Activated T-helper 17 cell treated with anti-CD3 and anti-CD28 coated beads, Interleukin-2, amount 50 U/mL, for 72 hours (primary cell): Measurements from ENCODE around the gene ASB16. TPM values are rescaled to one million over a fixed set of nuclear protein-coding genes. Genes with fewer than 3 reads are reported as not detected.

Source experiments
- ATAC-seq: fragments of 150-1000 bp; cut with Tn5 transposase; replicated peaks from 2 replicates; pipeline ENCODE4 v1.10.0; 2021; ENCODE audit warnings: mild to moderate bottlenecking, moderate library complexity
- H3K27ac Mint-ChIP-seq: one replicate; pipeline ENCODE4 v1.8.0; 2022; ENCODE audit warnings: mixed read lengths
- H3K27me3 Mint-ChIP-seq: one replicate; pipeline ENCODE4 v1.8.0; 2022; ENCODE audit warnings: mixed read lengths
- H3K36me3 Mint-ChIP-seq: one replicate; pipeline ENCODE4 v1.8.0; 2022; ENCODE audit warnings: low read depth, mild to moderate bottlenecking, mixed read lengths
- H3K4me1 Mint-ChIP-seq: one replicate; pipeline ENCODE4 v1.8.0; 2022; ENCODE audit warnings: mixed read lengths
- H3K4me3 Mint-ChIP-seq: one replicate; pipeline ENCODE4 v1.8.0; 2022; ENCODE audit warnings: mild to moderate bottlenecking, mixed read lengths
- H3K9me3 Mint-ChIP-seq: one replicate; pipeline ENCODE4 v1.8.0; 2022; ENCODE audit warnings: mixed read lengths
- total RNA-seq, 2 donors: library from RNA; stranded (reverse); gene quantifications; one replicate each; pipeline ENCODE4 v1.2.3, GENCODE V29; 2022

Gene ASB16
- total RNA-seq, 2 donors from 2014 or later = 0.22 to 0.58 TPM

DNA sequence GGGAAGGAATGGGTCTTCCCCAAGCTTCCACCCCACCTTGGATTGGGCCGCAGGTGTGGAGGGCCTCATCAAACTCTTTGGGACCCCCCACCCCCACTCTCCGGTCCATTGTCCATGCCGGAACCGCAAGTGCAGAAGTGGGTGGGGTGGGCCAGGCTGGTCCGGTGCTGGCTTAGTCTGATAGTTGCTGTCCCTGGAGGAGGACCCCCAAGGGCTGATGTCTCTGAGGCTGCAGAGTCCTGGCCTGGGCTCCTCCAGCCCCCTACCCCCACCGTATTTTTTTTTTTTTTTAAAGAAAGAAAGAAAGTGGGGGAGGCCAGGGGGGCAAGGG, 36.3 kb downstream of the ASB16 start:
- no peaks in the 10 kb centered on the region for H3K27me3 Mint-ChIP-seq
- H3K4me1 Mint-ChIP-seq = peaks cover 36% of the 10 kb centered on the region
- peaks cover 56% of the 10 kb centered on the region for H3K36me3 Mint-ChIP-seq
- no peak for ATAC-seq
- no peak overlapping the region for H3K4me3 Mint-ChIP-seq
- H3K27ac Mint-ChIP-seq = peak overlapping the region; percentile 18
- no peaks in the 10 kb centered on the region for H3K9me3 Mint-ChIP-seq

DNA sequence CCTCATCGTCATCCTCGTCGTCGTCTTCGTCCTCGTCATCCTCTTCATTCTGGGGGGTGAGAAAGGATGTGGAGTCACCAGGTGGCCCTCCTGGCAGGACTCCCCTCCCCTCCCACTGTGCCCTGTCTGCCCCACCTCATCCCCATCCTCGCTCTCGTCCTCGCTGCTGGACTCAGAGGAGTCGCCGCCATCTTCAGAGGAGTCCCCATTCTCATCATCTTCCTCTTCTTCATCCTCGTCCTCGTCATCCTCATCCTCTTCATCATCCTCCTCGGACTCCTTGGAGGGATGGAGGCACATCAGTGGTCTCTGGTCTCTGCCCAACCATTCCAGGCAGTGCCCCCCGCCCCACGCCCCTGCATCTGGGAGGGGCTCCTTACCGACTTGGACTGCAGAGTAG, 36.8 kb downstream of the ASB16 start:
- H3K27ac Mint-ChIP-seq = no peak overlapping the region
- ATAC-seq = no peak
- H3K9me3 Mint-ChIP-seq = no peaks in the 10 kb centered on the region
- H3K36me3 Mint-ChIP-seq = peaks cover 58% of the 10 kb centered on the region
- no peak overlapping the region for H3K4me3 Mint-ChIP-seq
- peaks cover 36% of the 10 kb centered on the region for H3K4me1 Mint-ChIP-seq
- H3K27me3 Mint-ChIP-seq = no peaks in the 10 kb centered on the region

DNA sequence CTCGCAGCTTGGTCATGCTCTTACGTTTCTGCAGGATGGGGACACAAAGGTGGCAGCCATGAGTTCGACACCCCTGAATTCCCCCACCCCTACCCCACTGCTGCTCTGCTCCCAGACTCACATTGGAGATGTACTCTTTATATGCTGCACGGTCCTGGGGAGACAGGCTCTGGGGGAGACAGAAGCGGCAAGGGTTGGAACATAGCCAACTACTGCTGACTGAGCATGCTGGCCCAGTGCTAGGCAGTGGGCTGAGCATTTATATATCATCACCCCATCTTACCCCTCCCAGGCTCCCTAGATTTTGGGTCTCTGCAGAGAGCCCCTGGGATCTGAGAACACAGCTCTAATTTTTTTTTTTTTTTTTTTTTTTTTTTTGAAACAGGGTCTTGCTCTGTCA, 37.2 kb downstream of the ASB16 start:
- Mint-ChIP-seq H3K4me1 (peaks cover 36% of the 10 kb centered on the region), H3K27me3 (no peaks in the 10 kb centered on the region), H3K36me3 (peaks cover 60% of the 10 kb centered on the region), H3K4me3 (no peak overlapping the region), H3K27ac (no peak overlapping the region), H3K9me3 (no peaks in the 10 kb centered on the region)
- ATAC-seq = no peak

DNA sequence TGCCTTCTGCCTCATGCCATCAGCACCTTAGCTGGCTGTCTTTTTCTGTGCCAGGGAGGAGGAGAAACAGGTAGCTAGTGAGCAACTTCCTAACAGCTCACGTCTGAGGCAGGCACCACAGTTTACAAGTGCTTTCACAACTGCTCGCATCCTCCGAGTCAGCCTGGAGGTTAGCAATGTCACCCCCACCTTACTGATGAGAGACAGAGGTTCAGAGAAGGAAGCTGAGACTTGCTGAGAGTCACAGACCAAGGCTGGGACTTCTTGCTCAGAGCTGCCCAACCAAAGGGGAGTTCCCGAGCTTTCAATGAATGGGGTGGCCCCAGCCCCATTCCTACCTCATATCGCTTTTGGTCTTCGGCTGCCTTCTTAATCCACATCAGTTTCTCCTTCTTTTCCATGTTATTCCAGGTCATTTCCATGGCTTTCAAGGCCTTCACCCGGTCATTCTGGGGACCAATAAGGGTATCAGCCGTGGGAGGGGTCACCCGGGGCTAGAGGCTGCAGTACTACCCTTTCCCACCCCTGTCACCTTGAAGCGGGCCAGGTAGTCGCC, 39.4 kb downstream of the ASB16 start:
- Mint-ChIP-seq H3K36me3 (peaks cover 81% of the 10 kb centered on the region), H3K4me1 (peaks cover 34% of the 10 kb centered on the region)
- ATAC-seq = peak; percentile 88

DNA sequence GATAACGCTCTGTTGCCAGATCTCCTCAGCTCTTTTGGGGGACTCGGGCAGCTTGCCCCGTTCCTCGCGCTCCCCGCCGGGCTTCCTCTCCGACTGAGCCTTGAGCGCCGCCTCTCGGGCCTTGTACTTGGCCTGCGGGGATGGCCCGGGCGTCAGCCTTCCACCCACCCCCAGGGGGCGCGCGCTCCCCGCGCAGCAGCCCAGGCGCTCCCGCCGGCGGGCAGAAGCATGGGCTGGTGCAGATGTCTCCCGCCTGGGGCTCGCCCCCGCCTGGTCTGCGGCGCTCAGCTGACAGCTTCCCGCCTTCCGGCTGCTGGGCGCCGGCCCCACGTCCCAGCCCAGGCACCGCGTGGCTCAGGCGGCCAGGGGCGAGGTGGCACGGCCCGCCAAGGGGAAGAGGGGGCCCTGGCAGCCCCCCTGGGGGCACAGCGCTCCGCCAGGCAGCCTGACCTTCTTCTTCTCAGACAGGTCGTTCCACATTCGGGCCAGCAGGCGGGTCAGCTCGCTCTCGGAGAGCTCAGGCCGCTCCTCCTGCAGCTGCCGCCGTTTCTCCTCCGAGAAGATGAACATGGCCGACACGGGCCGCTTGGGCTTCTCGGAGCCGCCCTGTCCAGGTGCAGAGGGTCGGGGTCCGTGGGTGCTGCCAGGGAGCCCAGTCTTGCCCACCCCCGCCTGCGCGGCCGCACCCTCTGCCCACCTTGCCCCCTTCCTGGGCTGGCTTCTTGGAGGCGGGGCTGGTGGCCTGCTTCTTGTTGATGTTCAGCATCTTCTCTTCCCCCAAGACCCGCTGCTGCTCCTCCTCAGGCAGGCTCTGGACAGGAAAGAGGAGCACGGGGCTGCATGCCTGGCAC, 40.1 kb downstream of the ASB16 start:
- Mint-ChIP-seq H3K9me3 (no peaks in the 10 kb centered on the region), H3K36me3 (peaks cover 86% of the 10 kb centered on the region), H3K4me3 (peak overlapping the region; percentile 93), H3K4me1 (peaks cover 35% of the 10 kb centered on the region), H3K27ac (peak overlapping the region; percentile 93), H3K27me3 (no peaks in the 10 kb centered on the region)
- ATAC-seq = peak; percentile 89

More for the DNA sequence above, 39.4 kb downstream of the ASB16 start:
- H3K9me3 Mint-ChIP-seq = no peaks in the 10 kb centered on the region
- peak overlapping the region; percentile 93 for H3K27ac Mint-ChIP-seq
- peak overlapping the region; percentile 93 for H3K4me3 Mint-ChIP-seq
- no peaks in the 10 kb centered on the region for H3K27me3 Mint-ChIP-seq

DNA sequence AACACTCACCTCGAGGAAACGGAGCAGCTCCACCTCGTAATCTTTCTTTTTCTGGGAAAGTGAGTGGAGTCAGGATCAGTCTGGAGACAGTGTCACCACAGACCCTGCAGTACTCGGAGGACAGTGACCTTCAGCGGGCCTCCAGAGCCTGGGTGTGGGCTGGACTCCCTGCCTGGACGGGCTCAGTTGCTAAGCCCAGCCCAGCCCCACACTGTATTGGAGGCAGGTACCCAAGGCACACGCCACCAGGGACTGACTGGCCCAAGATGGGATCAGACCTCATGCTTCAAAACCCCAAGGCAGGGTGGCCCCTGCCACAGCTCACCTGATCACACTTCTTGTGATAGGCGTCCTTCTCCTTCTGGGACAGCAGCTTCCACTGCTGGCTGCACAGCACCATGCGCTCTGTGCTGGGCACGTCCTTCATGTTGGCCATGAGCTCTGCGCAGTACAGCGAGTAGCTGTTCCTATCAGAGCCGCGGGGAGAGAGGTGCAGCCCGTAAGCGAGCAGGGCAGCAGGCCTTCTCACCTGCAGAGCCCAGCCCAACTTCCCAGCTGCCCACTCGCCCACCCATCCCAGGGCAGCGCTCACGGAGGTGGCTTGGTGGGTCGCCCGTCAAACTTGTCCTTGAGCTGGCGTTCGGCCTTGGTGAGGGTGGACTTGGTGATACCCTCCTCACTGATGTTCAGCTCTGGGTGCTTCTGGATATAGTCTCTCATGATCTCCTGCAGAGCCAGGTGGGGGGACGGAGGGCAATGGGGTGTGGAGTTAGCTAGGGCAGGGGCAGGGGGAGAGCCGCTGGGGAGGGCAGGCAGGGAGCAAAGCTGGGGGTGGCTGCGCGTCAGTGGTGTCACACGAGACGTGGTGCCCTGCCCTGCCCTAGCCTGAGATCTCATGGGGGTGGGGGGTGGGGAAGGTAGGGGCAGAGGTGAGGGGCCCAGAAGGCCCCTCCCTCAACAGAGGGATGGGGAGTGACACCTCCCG, 41.1 kb downstream of the ASB16 start:
- H3K27ac Mint-ChIP-seq = no peak overlapping the region
- peaks cover 39% of the 10 kb centered on the region for H3K4me1 Mint-ChIP-seq
- H3K4me3 Mint-ChIP-seq = peak overlapping the region; percentile 93

DNA sequence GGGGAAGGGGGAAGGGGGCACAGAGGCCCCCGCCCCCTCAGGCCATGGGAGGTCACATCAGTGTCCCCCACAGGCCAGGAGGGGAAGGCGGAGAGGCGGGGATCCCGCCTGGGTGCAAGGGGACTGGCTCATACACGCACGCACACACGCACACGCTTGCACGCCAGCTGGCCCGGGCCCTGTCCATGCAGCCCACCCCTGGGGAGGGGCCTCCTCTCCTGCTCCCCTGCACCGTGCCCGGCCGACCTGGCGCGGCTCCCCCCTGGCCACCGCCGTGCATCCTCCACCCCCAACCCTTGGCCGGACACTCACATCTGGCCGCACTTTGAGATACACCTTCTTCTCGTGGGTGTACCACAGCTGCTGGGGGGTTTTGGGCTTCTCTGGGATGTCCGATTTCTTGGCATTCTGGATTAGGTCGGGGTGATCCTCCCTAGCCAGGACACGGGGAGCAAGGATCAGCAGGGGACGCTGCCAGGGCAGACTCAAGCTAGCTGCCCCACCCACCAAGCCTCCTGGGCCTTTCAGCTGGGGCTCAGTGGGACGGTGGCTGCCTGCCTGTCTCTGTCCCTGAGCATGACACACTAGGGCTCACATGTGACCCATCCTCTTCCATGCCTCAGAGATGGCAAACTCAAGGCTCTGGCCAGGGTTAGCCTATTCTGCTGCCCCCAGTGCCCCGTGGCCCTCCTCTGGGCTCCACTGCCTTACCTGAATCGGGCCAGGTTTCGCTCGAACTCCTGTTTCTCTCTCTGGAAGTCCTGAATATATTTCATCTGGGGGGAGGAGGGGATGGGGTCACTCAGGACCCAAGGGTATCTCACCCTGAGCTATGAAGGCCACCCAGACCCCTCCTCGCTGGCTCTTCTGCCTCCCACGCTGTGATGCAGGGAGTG, 42.3 kb downstream of the ASB16 start:
- Mint-ChIP-seq H3K4me1 (peaks cover 39% of the 10 kb centered on the region), H3K4me3 (peak overlapping the region; percentile 2), H3K9me3 (no peaks in the 10 kb centered on the region), H3K27me3 (no peaks in the 10 kb centered on the region), H3K36me3 (peaks cover 90% of the 10 kb centered on the region), H3K27ac (peak overlapping the region; percentile 58)
- no peak for ATAC-seq

More for the DNA sequence above, 41.1 kb downstream of the ASB16 start:
- H3K27me3 Mint-ChIP-seq = no peaks in the 10 kb centered on the region
- H3K9me3 Mint-ChIP-seq = no peaks in the 10 kb centered on the region
- no peak for ATAC-seq
- peaks cover 87% of the 10 kb centered on the region for H3K36me3 Mint-ChIP-seq

DNA sequence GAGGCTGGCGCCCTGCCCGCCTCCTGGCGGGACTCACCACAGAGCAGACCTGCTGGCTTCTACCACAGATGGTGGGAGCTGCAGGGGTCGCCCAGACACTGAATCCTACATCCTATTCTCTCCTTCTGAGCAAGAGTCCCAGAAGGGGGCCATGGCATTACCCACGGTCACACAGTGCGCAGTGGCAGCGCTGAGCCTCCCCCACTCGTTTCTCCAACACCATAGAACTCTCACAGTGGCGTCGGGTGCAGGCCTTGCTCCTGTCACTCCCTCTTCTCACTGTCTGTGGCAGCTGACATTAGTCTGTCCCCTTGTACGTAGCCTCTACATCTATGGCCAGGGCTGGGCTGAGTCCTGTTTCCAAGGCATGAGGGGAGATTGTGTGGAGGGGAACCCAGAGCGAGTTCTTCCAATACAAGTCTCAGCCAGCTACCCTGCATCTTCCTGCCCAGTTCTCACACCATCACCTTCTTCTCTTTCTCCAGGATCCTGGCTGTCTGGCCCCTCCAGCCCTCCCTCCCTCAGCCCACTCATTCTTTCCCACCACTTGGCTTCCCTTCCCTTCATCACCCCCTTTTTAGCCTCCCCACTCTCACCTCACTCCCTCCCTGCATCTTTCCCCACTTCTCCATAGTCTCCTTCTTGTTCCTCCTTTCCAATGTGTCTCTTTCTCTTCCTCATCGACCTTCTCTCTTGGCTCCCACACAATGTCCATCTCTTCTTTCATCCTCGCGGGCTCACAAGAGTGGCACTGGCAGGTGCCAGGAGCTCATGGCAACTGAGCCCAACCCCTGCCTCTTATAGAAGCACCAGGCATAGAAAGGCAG, 43.1 kb downstream of the ASB16 start:
- no peaks in the 10 kb centered on the region for H3K27me3 Mint-ChIP-seq
- H3K27ac Mint-ChIP-seq = peak overlapping the region; percentile 58
- H3K9me3 Mint-ChIP-seq = no peaks in the 10 kb centered on the region
- peaks cover 33% of the 10 kb centered on the region for H3K4me1 Mint-ChIP-seq
- H3K36me3 Mint-ChIP-seq = peaks cover 85% of the 10 kb centered on the region
- no peak for ATAC-seq
- peak overlapping the region; percentile 2 for H3K4me3 Mint-ChIP-seq

DNA sequence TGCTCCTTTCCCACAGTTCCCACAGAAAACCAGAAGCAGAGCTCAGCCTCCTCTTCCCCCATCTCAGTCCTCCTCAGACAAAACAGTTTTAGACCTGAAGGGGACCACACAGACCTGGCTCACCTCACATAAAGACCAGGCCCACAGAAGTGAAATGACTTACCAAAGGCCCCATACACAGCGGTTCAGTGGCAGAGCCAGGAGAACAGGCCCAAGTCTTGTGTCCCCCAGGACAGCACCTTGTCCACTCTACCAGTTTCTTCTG, 43.7 kb downstream of the ASB16 start:
- H3K27ac Mint-ChIP-seq = peak overlapping the region; percentile 58
- no peaks in the 10 kb centered on the region for H3K27me3 Mint-ChIP-seq
- ATAC-seq = no peak
- peaks cover 32% of the 10 kb centered on the region for H3K4me1 Mint-ChIP-seq
- peaks cover 80% of the 10 kb centered on the region for H3K36me3 Mint-ChIP-seq
- H3K9me3 Mint-ChIP-seq = no peaks in the 10 kb centered on the region
- H3K4me3 Mint-ChIP-seq = peak overlapping the region; percentile 2

DNA sequence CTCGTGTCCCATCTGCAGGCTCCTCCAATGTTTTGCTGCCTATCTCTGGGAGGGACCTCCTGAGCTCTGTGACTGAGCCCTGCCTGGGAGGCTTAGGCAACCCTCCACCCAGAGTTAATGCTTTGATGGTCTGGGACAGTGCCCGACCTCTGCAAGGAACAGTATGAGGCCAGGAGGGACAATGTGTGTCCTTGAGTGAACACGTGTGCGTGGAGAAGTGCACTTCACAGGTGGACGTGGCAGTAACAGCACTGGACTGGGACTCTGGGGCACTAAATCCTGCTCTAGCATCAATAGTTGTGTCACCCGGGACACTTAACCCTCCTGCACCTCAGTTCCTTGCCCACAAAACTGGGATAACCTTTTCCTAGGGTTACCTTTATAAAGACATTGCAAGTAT, 44.4 kb downstream of the ASB16 start:
- H3K27me3 Mint-ChIP-seq = no peaks in the 10 kb centered on the region
- peaks cover 72% of the 10 kb centered on the region for H3K36me3 Mint-ChIP-seq
- peak overlapping the region; percentile 84 for H3K4me3 Mint-ChIP-seq
- ATAC-seq = no peak
- H3K9me3 Mint-ChIP-seq = no peaks in the 10 kb centered on the region
- H3K27ac Mint-ChIP-seq = peak overlapping the region; percentile 73
- H3K4me1 Mint-ChIP-seq = peaks cover 26% of the 10 kb centered on the region

DNA sequence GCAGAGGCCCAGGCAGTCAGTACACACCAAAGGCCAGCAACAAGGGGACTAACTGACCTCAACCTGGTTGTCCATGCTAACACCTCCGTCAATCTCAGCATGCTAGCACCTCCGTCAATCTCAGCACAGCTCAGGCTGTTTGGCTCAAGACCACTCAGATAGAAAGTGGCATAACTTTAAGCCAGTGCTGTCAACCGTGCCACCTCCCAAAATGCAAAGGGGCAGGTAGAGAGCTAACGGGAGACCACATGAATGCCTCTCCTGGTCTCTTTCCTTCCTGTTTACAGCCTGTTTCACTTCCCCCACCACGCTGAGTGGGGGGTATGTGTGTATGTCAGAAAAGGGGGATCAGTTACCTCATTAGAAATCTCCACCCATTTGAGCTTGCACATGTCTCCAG, 45.7 kb downstream of the ASB16 start:
- no peaks in the 10 kb centered on the region for H3K27me3 Mint-ChIP-seq
- H3K27ac Mint-ChIP-seq = peak overlapping the region; percentile 73
- no peaks in the 10 kb centered on the region for H3K9me3 Mint-ChIP-seq
- no peak for ATAC-seq
- peak overlapping the region; percentile 84 for H3K4me3 Mint-ChIP-seq
- peaks cover 23% of the 10 kb centered on the region for H3K4me1 Mint-ChIP-seq
- peaks cover 65% of the 10 kb centered on the region for H3K36me3 Mint-ChIP-seq

DNA sequence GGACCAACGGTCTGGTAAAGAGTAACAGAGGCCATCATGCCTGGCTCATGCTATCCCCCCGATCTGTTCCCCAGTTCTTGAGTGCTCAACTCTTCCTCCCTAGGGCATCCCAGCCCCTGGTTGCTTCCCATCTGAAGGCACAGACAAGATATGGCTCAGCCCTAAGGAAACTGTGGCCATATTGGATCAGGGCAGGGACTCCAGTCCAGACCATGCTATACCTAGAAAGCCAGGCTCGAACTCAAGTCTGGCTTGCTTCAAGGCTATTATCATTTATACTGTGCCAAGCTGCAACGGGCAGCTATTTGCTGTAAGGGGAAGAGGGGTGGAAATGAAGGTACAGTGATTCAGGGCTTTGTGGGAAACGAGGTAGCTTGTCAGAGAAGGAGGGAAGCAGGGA, 46.2 kb downstream of the ASB16 start:
- Mint-ChIP-seq H3K4me1 (peaks cover 23% of the 10 kb centered on the region), H3K27me3 (no peaks in the 10 kb centered on the region), H3K36me3 (peaks cover 60% of the 10 kb centered on the region), H3K27ac (peak overlapping the region; percentile 74), H3K4me3 (peak overlapping the region; percentile 84), H3K9me3 (no peaks in the 10 kb centered on the region)
- ATAC-seq = no peak

DNA sequence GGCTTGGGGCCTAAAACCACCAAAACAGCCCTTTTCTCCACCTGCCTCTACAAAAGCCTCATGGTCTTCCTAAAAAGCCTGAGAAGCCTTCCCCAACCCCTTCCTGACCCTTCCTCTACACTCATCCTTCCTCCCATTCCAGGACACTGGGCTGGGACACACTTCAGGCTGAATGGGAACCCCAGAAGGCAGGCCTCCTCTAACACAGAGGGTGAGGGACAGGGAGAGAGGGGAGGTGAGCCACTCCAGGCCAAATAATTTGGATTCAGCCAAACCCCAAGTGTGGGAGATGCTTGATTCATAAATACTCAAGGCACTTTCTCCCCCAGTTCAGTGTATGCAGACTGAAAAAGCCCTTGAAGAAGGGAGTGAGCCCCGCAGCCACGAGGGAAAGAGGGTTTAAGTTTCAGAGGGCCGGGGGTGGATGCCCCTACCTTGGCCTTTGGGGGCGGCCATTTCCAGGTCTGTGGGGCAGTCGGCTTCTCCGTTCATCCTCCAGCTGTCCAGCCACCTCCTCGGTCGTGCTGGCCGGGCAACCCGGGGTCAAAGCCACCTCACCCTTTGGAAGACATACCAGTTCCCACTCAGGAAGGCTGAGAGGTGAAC, 47.3 kb downstream of the ASB16 start:
- no peaks in the 10 kb centered on the region for H3K9me3 Mint-ChIP-seq
- H3K4me1 Mint-ChIP-seq = peaks cover 23% of the 10 kb centered on the region
- no peaks in the 10 kb centered on the region for H3K27me3 Mint-ChIP-seq
- H3K4me3 Mint-ChIP-seq = peak overlapping the region; percentile 84
- H3K36me3 Mint-ChIP-seq = peaks cover 53% of the 10 kb centered on the region
- no peak for ATAC-seq
- peak overlapping the region; percentile 74 for H3K27ac Mint-ChIP-seq
